Gastrocnemius medialis (tissue), 4 donors: ENCODE data around the gene PLOD3. TPM values are rescaled to one million over a fixed set of nuclear protein-coding genes. Genes with fewer than 3 reads are reported as not detected.

Experiments used
- ATAC-seq, 2 donors: fragments of 150-250 bp; one replicate each; pipeline ENCODE4 v1.9.1; 2016
- DNase-seq, 2 donors: peaks; one replicate each; pipeline ENCODE4 v3.0.0-alpha.2; 2019
- H3K27ac ChIP-seq, 4 donors: fragments of 200-600 bp; sonication (generic); 1 replicate in 1 of 4; 2 replicates in 3 of 4; pipeline ENCODE4 v1.5.1; 2016 to 2018; ENCODE audit warnings: mild to moderate bottlenecking in 2 of 4, moderate library complexity in 1 of 4
- H3K27me3 ChIP-seq, 3 donors: fragments of 200-600 bp; sonication (generic) in 2 of 3; 1 replicate in 1 of 3; 2 replicates in 2 of 3; pipeline versions ENCODE4 v1.5.1 to v1.6.0; 2016 to 2019; ENCODE audit warnings: mild to moderate bottlenecking in 1 of 3, moderate library complexity in 1 of 3
- H3K36me3 ChIP-seq, 2 donors: fragments of 200-600 bp; sonication (generic) in 1 of 2; one replicate each; pipeline ENCODE4 v1.5.1; 2017 to 2018
- H3K4me1 ChIP-seq, 2 donors: fragments of 200-600 bp; sonication (generic) in 1 of 2; one replicate each; pipeline ENCODE4 v1.5.1; 2016 to 2017; ENCODE audit warnings: mild to moderate bottlenecking in 2 of 2
- H3K4me3 ChIP-seq, 4 donors: fragments of 200-600 bp; sonication (generic) in 3 of 4; 1 replicate in 1 of 4; 2 replicates in 3 of 4; pipeline ENCODE4 v1.5.1; 2016 to 2019; ENCODE audit warnings: mild to moderate bottlenecking in 2 of 4
- H3K9me3 ChIP-seq, 3 donors: fragments of 200-600 bp; sonication (generic) in 2 of 3; 1 replicate in 1 of 3; 2 replicates in 2 of 3; pipeline ENCODE4 v1.5.1; 2016 to 2019
- CTCF ChIP-seq, 5 experiments: fragments of 450-650 bp in 3 of 5; fragments of 200-600 bp in 2 of 5; sonication (generic) in 2 of 5; IDR thresholded peaks in 4 of 5; conservative IDR thresholded peaks in 1 of 5; 1 replicate in 4 of 5; 2 replicates in 1 of 5; pipeline ENCODE4 v1.5.1; 2016 to 2019; ENCODE audit warnings: antibody characterized with exemption in 5 of 5, mild to moderate bottlenecking in 3 of 5, moderate library complexity in 3 of 5
- POLR2A ChIP-seq, 2 donors: fragments of 450-650 bp; IDR thresholded peaks; one replicate each; pipeline ENCODE4 v1.6.1; 2017; ENCODE audit warnings: antibody characterized with exemption in 2 of 2, mild to moderate bottlenecking in 2 of 2, moderate library complexity in 2 of 2
- in situ Hi-C, 4 donors: fragments of 200-750 bp; cut with MboI; loops; one replicate each; pipeline versions ENCODE4 v1.15.0 to v1.8.0; 2017; ENCODE audit warnings: low sequenced_read_pairs in 4 of 4
- intact Hi-C: fragments of 100-400 bp; cut with DNase I; formaldehyde crosslinking; loops from one replicate; pipeline ENCODE4 v1.15.1; 2023; ENCODE audit warnings: low total_unique reads
- total RNA-seq, 4 donors: library from RNA; depleted of rRNA; stranded (reverse); fragments of >200 nt; gene quantifications; one replicate each; pipeline versions ENCODE4 v1.1.0 to v1.2.3, GENCODE V29; 2016

Gene PLOD3
- total RNA-seq, 4 donors from 2014 or later = 8.2 to 24.2 (median 15.5) TPM

GRCh38 chr7:101244375-101245146, 27.2 kb upstream of the PLOD3 start, which contains the start of gene FIS1:
TSS of gene FIS1 (minus strand) at chr7:101245081. CDS start at chr7:101245004, 77 bp downstream.
- peak; percentile 89 to 91 for DNase-seq
- intact Hi-C loops (loop anchor here (1.0 to 10.0 kb wide), 6 partner anchors 8 to 350 kb away; partner anchors contain the start of genes ACHE, IFT22, PLOD3 and TRIM56), in situ Hi-C loops (no loop called here)
- Histone ChIP-seq H3K36me3 (peaks cover 0 to 20% of the 10 kb centered on the region in 2 donors), H3K9me3 (no peaks in the 10 kb centered on the region), H3K27ac (peak within 1 kb of the TSS; percentile 95 to 100 (median 97)), H3K27me3 (no peaks in the 10 kb centered on the region), H3K4me3 (peak within 1 kb of the TSS; percentile 78 to 83 (median 80)), H3K4me1 (peaks cover 42 to 43% of the 10 kb centered on the region in 2 donors)
- ATAC-seq = peak; percentile 95 to 96
- TF ChIP-seq CTCF (IDR thresholded peaks at IDR 0.05 in 4 of 5, conservative IDR thresholded peaks at IDR 0.05 in 1 of 5) = peak; percentile 45 to 98 (median 95)
- TF ChIP-seq POLR2A (IDR thresholded peaks at IDR 0.05) = peak; percentile 86 to 87

GRCh38 chr7:101243646-101244374, 26.4 kb upstream of the PLOD3 start:
- ATAC-seq = peak; percentile 5 to 11
- peaks cover 44 to 47% of the 10 kb centered on the region in 2 donors for H3K4me1 ChIP-seq
- H3K27me3 ChIP-seq = no peaks in the 10 kb centered on the region
- H3K27ac ChIP-seq = peak overlapping the region; percentile 95 to 100 (median 97)
- in situ Hi-C loops (no loop called here), intact Hi-C loops (loop anchor here (1.0 to 10.0 kb wide), 6 partner anchors 8 to 349 kb away; partner anchors contain the start of genes ACHE, IFT22, PLOD3 and TRIM56)
- peak in 1 of 2 donors; percentile 40 for DNase-seq
- H3K9me3 ChIP-seq = no peaks in the 10 kb centered on the region
- TF ChIP-seq CTCF (IDR thresholded peaks at IDR 0.05 in 4 of 5, conservative IDR thresholded peaks at IDR 0.05 in 1 of 5) = peak in 1 of 5 experiments; percentile 97
- no peak for TF ChIP-seq POLR2A (IDR thresholded peaks at IDR 0.05)
- peaks cover 0 to 23% of the 10 kb centered on the region in 2 donors for H3K36me3 ChIP-seq
- peak overlapping the region; percentile 78 to 83 (median 80) for H3K4me3 ChIP-seq

GRCh38 chr7:101241443-101242349, 24.3 kb upstream of the PLOD3 start:
- Histone ChIP-seq H3K4me1 (peaks cover 58 to 60% of the 10 kb centered on the region in 2 donors), H3K36me3 (peaks cover 0 to 25% of the 10 kb centered on the region in 2 donors), H3K9me3 (no peaks in the 10 kb centered on the region), H3K4me3 (no peak overlapping the region), H3K27ac (peak overlapping the region; percentile 38 to 97 (median 72)), H3K27me3 (no peaks in the 10 kb centered on the region)
- no peak for TF ChIP-seq CTCF (IDR thresholded peaks at IDR 0.05 in 4 of 5, conservative IDR thresholded peaks at IDR 0.05 in 1 of 5)
- TF ChIP-seq POLR2A (IDR thresholded peaks at IDR 0.05) = no peak
- in situ Hi-C loops = no loop called here
- ATAC-seq = no peak
- no peak for DNase-seq
- intact Hi-C loops = loop anchor here (5.0 to 10.0 kb wide), 2 partner anchors 154 to 347 kb away; partner anchors contain the start of genes ACHE and TRIM56

- Histone ChIP-seq H3K9me3 (no peaks in the 10 kb centered on the region), H3K27me3 (no peaks in the 10 kb centered on the region), H3K36me3 (peaks cover 0 to 25% of the 10 kb centered on the region in 2 donors), H3K4me1 (peaks cover 57 to 59% of the 10 kb centered on the region in 2 donors), H3K4me3 (no peak overlapping the region), H3K27ac (peak overlapping the region; percentile 7 to 97 (median 62))
- DNase-seq = no peak
- TF ChIP-seq POLR2A (IDR thresholded peaks at IDR 0.05) (no peak), CTCF (IDR thresholded peaks at IDR 0.05 in 4 of 5, conservative IDR thresholded peaks at IDR 0.05 in 1 of 5) (no peak)
- intact Hi-C loops = loop anchor here (5.0 to 10.0 kb wide), 2 partner anchors 154 to 346 kb away; partner anchors contain the start of genes ACHE and TRIM56
- in situ Hi-C loops = no loop called here
- ATAC-seq = no peak
These were observed 23.6 kb upstream of the PLOD3 start for GRCh38 chr7:101241015-101241363.
